HG03108 (cell line): ENCODE results near the gene ILKAP.
"Not testable (repeated sequence)": the region's sequence is repeated elsewhere in the genome, so short reads cannot be mapped to it uniquely, and the experiment has no call there.

ENCODE experiments used
- ATAC-seq: cut with Tn5 transposase; IDR thresholded peaks from one replicate; pipeline ENCODE4 v1.9.1; 2021; ENCODE audit warnings: moderate library complexity; ENCODE audit not compliant: unreplicated experiment

ILKAP gene

GRCh38 chr2:238202326-238203093 is 985 bp downstream of the ILKAP start:
- no peak for ATAC-seq

DNA sequence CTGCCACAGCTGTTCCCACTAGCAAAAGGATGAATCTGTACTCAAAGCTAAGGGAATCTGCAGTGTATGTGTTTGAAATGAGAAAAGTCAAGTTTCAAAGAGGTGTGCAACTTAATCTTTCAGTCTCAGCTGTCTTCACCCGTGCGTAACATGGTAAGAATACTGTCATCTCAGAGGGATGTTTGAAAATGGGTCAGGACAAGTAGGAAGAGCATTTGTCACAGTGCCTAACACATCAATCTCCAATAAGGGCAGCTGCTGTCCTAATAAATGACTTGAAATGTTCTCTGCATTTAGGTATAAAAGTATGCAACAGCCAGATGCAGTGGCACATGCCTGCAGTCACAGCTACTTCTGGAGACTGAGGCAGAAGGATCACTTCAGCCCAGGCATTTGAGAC is 13.1 kb downstream of the ILKAP start:
- ATAC-seq: no peak

GRCh38 chr2:238187618-238188548 is 15.6 kb downstream of the ILKAP start:
- ATAC-seq: no peak

- ATAC-seq: no peak
These were observed 19.7 kb downstream of the ILKAP start for GRCh38 chr2:238183821-238184220.

DNA sequence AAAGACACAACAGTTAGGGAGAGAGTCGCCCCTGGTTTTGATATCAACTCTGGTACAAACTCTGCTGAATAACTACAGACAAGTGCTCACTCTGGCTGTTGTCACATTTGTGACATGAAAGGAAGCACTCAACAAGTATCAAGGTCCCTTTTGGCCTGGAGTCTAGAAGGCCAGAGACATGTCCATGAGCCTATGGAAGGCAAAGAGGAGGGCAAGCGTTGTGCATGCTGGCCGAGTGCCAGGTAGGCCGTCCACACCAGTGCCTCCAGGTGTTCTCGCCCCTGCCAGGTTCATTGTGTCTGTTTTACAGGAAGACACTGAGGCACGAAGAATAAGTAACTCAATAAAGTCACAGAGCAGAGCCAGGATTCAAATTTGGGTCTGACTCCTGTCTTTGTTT is 21.1 kb downstream of the ILKAP start:
- no peak for ATAC-seq

- ATAC-seq: no peak
These were observed 22.9 kb downstream of the ILKAP start for GRCh38 chr2:238180554-238180953.

GRCh38 chr2:238176613-238177012 is 26.9 kb downstream of the ILKAP start:
- no peak for ATAC-seq

- no peak for ATAC-seq
These were observed 28.8 kb downstream of the ILKAP start for GRCh38 chr2:238174701-238175100.

GRCh38 chr2:238174291-238174690 is 29.2 kb downstream of the ILKAP start:
- no peak for ATAC-seq

DNA sequence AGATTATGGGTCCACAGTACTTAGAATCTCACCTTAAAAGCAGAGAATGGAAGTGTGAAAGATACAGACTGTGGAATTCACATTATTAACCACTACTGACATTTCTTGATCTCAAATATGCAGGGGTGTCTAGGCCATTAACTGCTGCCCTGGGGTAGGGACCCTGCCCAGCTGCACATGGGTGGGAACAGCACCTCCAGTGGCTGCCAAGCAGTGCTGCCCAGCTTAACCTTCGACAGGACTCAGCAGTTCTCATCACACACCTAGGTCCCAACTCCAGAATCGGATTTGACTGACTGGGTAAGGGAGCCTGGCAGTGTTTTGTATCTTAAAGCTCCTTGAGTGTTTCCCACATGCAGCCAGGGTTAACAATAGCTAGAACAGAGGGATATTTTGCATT is 29.8 kb downstream of the ILKAP start:
- no peak for ATAC-seq

GRCh38 chr2:238172439-238172838 is 31.1 kb downstream of the ILKAP start:
- no peak for ATAC-seq

- ATAC-seq: no peak
These were observed 31.8 kb downstream of the ILKAP start for GRCh38 chr2:238171575-238172187.

- not testable (repeated sequence) for ATAC-seq
These were observed 32.4 kb downstream of the ILKAP start for GRCh38 chr2:238171072-238171431.

GRCh38 chr2:238170386-238171071 is 33.0 kb downstream of the ILKAP start:
- no peak for ATAC-seq

- no peak for ATAC-seq
These were observed 33.7 kb downstream of the ILKAP start for GRCh38 chr2:238169708-238170251.

DNA sequence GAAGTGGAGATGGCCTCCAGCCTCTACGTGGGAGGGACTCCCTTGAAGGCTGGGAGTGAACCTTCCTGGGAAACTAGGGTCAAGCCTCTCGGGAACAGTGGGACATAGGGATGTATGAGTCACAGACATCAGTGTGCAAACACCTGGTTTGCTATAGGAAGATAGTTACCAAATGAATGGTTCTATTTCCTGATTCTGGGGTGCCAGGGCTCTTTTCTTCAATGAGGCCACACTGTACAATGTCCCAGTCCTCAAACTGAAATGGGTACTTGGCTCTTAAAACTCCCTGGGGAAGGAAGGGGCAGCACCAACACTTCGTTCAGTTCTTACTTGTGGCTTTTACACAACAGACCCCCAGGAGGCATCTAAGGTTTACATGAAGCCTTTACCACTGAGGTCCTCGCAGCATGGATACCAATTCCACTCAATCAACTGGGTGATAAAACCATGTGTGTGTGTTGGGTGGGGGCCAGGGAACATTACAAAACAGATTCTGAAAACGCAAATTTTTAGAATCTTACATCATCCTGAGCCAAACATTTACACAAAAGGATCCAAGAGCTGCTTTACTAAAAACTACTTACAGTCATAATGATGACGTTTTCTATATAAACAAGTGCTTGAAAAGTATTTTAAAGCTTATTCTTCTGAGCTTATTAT is 34.3 kb downstream of the ILKAP start:
- ATAC-seq: no peak

DNA sequence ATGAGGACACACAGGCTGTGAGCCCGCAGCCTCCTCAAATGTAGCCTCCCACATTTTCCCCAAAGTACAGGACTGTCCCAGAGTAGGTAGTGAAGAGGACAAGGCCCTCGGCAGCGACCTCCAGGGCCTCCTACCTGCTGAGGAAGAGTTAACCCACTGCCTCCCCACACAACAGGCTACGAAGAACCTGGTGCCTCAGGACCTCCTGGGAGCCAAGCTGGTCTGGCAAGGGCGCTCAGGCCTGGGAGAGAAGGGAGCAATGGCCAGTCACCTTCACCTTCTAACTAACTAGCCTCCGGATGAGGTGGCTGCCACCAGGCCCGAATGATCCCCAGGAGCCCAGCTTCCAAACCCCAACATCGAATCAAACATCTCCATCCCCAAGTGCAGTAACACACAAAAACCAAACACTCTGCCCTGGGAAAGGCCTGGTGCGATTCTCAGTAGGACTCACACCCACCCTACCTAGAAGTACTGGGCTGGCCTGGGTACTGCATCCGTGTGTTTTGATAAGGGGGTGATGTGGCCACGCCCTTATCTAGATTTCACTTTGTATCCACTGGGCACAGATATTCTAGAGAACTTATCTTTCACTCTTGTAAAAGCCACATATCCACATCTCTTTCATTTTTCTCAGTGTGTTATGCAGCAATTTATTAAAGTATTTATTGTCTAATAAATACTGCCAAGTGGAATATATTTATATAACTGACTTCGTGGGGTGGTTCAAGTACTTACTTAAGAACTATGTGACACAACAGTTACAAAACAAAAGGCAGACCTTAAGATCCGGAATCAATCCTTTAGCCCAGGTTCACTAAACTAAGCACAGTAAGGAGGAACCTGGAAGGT is 35.1 kb downstream of the ILKAP start:
- no peak for ATAC-seq

GRCh38 chr2:238167761-238168160 is 35.7 kb downstream of the ILKAP start:
- ATAC-seq: no peak

- no peak for ATAC-seq
These were observed 36.2 kb downstream of the ILKAP start for GRCh38 chr2:238167344-238167715.
